RCC 7860 (cell line): Measurements from ENCODE around the gene ONECUT2.
"Not testable (repeated sequence)": the region's sequence is repeated elsewhere in the genome, so short reads cannot be mapped to it uniquely, and the experiment has no call there.

Source experiments
- DNase-seq: peaks from one replicate; pipeline ENCODE4 v3.0.0-alpha.2; 2015; ENCODE audit warnings: low spot score
- FAIRE-seq: peaks from 2 replicates; lab custom pipeline; 2012; peaks lifted over from hg19 to GRCh38; lab: Jason Lieb, UNC

The ONECUT2 gene

DNA sequence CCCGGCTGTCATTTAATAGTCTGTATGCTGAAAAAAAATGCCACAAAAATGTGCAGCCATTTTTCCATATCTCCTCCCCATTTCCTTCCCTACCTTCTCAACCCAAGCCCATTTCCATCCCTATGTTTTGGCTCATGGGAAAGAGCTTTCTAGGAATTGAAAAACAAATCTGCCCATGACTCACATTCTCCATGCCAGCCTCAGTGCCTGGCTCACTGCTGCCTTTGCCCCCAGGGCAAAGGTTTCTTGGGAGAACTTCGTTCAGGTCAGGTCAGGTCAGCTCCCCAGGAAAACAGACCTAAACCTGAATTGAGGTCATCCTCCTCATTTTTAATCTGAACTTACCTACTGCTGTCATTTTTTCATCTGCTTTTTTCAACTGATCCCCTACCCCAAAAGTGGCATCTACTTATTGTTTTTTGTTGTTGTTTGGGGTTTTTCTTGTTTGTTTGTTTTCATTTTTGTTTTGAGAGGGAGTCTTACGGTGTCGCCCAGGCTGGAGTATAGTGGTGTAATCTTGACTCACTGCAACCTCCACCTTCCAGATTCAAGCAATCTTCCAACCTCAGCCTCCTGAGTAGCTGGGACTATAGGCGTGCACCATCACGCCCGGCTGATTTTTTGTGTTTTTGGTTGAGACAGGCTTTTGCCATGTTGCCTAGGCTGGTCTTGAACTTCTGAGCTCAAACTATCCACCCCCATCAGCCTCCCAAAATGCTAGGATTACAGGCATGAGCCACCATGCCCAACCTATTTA lies 84.7 kb downstream of the ONECUT2 start:
- no peak for FAIRE-seq

DNA sequence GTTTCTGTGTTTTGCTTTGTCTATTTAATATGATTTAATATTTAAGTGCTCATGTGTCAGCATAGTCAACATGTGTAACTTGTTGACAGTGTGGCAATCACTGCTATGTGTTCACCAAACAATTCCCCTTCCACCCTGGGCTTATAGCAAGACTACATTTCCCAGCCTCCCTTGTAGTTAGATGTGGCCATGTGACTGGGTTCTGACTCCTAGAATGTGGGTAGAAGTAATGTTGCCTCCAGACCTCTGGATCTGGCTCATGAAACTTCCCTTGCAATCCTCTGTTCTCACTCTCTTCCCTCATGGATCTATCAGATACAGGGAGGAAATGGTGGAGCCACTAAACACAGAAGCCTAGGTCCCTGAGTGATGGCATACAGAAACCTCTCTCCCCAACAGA lies 87.2 kb downstream of the ONECUT2 start:
- FAIRE-seq, DNase-seq: not testable (repeated sequence)

More for the DNA sequence above, 84.7 kb downstream of the ONECUT2 start:
- no peak for DNase-seq

DNA sequence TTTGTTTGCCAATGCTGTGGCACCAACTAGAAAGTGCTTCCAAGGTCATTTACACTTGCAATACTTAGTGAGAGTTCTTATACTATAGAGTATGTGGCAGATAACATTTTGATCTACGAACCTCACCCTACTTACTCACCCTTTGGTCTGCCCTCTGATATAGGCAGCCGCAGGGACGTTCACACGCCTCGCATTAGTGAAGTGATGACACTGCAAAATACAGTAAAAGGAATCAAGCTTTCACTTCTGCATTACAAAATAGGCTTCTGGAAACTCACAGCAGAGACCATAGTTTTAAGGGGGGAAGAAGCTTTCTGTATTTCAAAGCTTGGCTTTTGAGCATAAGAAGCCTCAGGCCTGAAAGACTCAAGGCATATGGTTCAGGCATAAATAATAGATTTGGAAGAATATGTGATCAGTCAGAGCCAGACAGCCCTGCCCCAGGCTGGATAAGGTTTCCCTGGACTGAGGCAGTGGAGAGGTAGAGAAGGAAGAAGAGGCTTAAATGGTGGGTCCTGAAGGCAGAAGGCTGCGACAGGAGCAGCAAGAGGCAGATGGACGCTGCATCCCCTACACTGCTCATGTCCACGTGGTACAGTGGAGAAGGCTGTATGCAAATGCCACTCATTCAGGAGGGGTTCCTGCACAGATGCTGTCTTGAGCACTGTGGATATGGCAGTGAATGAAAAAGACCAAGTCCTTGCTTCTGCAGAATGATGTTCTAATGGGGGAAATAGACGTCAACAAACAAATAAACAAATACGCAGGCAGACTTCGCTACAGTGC lies 88.2 kb downstream of the ONECUT2 start:
- DNase-seq (no peak), FAIRE-seq (no peak)

DNA sequence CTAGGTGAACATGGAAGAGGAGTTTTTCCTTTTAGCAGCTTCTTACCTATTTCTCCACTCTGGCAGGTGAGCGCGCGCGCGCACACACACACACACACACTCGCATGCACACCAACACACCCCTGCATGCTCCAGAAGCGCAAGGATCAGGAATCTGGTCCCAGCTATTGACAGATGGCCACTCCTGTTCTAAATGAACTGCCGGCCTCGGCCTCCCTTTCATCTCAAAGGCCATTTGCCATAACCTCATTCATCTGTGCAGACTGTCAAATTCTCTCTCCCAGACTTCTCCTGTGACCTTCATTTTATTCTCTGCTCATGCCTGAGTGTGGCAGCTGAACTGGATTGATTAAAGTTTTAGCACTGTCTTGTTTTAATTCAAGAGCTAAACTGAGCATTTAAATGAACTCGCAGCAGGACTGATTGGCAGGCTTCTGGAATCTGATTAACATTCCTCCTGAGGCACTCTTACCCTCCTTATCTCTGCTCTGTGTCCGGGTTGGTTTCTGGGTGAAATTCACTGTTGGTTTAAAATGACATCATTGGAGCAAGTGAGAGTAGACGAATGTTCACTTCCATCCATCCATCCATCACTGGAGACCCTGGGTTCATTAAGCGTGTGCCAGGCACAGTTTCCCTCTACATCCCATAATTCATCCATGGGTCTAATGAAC lies 92.5 kb downstream of the ONECUT2 start:
- DNase-seq (no peak), FAIRE-seq (no peak)

DNA sequence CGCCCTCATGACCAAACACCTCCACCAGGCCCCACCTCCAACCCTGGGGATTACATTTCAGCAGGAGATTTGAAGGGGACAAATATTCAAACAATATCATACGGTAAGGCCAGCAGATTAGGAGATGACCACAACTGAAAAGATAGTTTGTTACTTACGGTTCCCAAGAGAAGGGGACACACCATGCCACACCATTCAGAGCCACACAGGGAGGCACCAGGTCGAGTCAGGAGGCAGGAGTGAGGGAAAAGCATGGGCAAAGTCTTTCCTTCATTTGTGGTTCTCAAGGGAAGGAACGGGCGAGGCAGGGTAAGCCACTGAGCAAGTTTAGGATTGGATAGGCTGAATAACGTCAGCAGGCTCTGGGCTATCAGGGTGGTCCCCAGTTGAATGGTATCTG lies 94.0 kb downstream of the ONECUT2 start:
- DNase-seq (no peak), FAIRE-seq (no peak)

DNA sequence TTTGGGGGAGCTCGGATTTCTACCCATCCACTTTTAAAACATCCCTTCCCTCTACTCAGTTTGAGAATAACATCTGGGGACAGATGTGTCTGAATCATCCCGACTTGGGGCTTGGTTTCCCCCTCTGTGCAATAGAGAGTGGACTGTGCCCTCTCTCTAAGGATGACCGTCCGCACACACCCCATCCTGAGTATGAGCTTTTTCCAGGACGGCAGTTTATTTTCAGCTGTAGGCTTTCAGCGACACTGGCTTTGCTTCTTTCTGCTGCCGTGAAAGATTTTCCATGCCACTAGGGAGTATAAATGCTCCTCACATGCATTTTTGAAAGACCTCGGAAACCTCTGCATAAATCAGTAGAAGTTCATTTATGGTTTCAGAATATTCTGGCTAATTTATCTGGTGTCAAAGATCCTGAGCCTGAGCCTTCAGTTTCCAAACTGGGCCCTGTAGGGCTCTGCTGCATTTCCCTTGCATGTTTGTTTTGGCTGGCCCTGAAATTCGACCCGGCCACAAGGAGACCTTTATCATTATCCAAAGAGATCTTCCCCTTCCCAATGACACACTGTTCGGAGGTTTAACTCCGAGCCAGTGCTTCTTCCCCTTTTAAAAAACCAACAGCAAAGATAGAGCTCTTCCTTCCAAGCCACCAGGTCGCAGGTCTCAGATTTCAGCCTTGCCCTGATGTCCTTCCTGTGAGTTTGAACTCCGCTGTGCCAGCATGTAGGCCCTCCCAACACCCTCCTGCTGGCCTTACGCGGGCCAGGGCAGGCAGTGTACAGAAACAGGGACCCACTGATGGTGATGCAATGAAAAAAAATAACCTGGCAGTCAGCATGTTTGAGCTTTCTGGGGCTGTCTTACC lies 98.1 kb downstream of the ONECUT2 start:
- FAIRE-seq (no peak), DNase-seq (no peak)

DNA sequence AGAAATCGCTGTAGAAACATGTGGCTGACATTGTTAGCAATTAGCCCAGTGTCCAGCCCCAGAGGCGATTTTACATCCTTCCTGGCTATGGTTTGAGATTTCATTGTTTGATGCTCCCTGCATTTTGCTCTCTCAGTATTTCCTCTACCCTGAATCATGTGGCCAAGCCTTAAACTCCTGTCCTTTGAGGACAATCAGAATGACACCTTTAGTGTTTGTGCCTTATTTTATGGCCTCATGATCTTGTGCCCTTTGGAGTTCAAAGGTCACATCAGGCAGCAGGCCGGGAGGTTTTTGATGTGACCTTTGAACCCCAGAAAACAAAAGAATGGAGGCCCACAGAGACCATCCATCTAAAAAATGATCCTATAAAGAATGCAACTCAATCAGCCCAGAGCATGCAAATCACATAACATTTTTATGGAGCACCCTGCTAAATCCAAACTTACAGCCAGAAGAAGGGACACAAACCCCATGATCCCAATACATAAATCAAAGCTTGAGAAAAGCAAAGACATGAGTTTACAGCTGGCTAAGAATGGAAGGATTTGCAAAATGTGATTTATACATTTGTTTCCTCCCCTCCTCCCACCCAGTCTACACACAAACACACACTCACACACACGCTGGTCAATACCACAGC lies 98.8 kb downstream of the ONECUT2 start:
- DNase-seq, result no peak
- FAIRE-seq, result no peak

DNA sequence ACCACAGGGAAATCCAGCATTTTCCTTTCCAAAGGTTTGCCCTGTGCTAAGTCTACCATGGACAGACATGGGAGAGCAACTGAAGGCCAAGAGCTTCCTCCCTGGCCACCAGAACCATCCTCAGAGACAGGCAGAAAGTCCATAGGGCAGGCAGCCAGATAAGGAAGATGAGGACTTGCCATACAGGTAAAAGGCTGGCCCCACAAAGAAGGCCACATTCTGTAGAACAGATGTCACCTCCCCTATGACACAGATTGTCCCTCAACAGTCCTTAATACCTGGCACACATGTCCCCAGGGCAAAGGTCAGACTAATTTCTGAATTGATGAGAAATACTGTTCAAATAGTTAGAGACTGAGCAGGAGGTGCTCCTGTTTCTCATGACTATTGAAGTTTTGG lies 99.3 kb downstream of the ONECUT2 start:
- DNase-seq (no peak), FAIRE-seq (no peak)

DNA sequence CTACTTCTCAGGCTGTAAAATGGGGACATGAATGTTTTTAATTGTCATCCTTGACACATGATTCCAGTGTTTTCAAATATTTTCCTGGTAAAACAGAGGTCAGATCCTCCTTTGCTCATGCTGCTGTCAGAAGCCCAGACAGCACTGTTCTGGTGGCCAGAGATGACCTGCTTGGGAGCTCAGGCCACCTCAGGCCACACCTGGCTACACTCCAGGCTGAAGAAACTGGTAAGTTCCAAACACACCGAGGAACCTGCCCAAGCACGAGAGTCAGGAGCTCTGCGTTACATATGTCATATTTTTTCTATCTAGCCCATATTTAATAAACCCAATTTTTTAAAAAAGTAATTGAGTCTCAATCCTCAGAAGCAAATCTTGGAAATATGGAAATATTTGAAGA lies 103.4 kb downstream of the ONECUT2 start:
- FAIRE-seq (no peak), DNase-seq (no peak)

DNA sequence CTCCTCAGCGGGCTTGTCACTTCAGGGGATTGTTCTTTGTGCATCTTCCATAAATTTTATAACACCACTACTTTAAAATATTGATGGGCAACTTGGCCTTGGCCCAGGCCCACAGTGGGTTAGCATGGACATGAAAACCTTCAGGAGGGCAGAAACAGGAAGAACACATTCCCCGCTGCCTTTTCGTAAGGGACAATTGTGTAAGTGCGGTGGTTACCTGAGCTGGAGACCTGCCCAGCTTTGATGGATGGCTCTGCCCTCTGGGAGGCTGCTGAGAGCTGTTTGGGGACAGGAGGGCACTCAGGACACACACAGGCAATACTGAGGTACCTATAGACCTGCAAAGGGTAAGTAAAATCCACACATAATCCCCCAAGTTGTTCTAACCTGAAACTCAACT lies 104.5 kb downstream of the ONECUT2 start:
- FAIRE-seq (no peak), DNase-seq (no peak)
